OCI-LY1 (cell line): ENCODE data around the gene PACSIN1.
"Not testable (repeated sequence)": the region's sequence is repeated elsewhere in the genome, so short reads cannot be mapped to it uniquely, and the experiment has no call there.

Source experiments
- H2AFZ ChIP-seq: fragments of 200-600 bp; sonication (generic), shearing (Covaris generic); 2 replicates; pipeline ENCODE4 v1.6.0; 2014; ENCODE audit warnings: antibody characterized with exemption, mild to moderate bottlenecking, low read length
- H3F3A ChIP-seq: fragments of 200-600 bp; sonication (generic), shearing (Covaris generic); 2 replicates; pipeline ENCODE4 v1.6.0; 2014; ENCODE audit warnings: mild to moderate bottlenecking, antibody characterized with exemption, low read length, moderate library complexity; ENCODE audit not compliant: insufficient read depth
- H3K27ac ChIP-seq: fragments of 200-600 bp; sonication (generic); 2 replicates; pipeline ENCODE4 v1.5.1; 2014; ENCODE audit warnings: low read length, mixed run types, mild to moderate bottlenecking, low read depth; ENCODE audit not compliant: poor library complexity, severe bottlenecking
- H3K27me3 ChIP-seq: fragments of 200-600 bp; sonication (generic); 2 replicates; pipeline ENCODE4 v1.6.0; 2014; ENCODE audit warnings: antibody characterized with exemption, mild to moderate bottlenecking, low read length, moderate library complexity; ENCODE audit not compliant: insufficient read depth
- H3K36me3 ChIP-seq: fragments of 200-600 bp; sonication (generic); 2 replicates; pipeline ENCODE4 v1.6.1; 2014; ENCODE audit warnings: mild to moderate bottlenecking, antibody characterized with exemption, low read length, moderate library complexity, mixed read lengths; ENCODE audit not compliant: insufficient read depth
- H3K4me1 ChIP-seq: fragments of 200-600 bp; sonication (generic); 2 replicates; pipeline ENCODE4 v1.5.1; 2014; ENCODE audit warnings: mild to moderate bottlenecking, low read length, moderate library complexity; ENCODE audit not compliant: insufficient read depth, severe bottlenecking
- H3K4me2 ChIP-seq: fragments of 200-600 bp; sonication (generic), shearing (Covaris generic); 2 replicates; pipeline ENCODE4 v1.6.1; 2014; ENCODE audit warnings: low read length
- H3K4me3 ChIP-seq: fragments of 200-600 bp; sonication (generic); 2 replicates; pipeline ENCODE4 v1.5.1; 2014; ENCODE audit warnings: low read length, low read depth, mild to moderate bottlenecking, mixed read lengths; ENCODE audit not compliant: poor library complexity, severe bottlenecking
- H3K79me2 ChIP-seq: fragments of 200-600 bp; shearing (Covaris generic); 2 replicates; pipeline ENCODE4 v1.6.1; 2016; ENCODE audit warnings: mixed run types, low read length, mixed read lengths; ENCODE audit not compliant: insufficient read depth
- H3K9ac ChIP-seq: fragments of 200-600 bp; sonication (generic), shearing (Covaris generic); 2 replicates; pipeline ENCODE4 v1.6.1; 2014; ENCODE audit warnings: mild to moderate bottlenecking, low read length, mixed read lengths
- H3K9me2 ChIP-seq: fragments of 200-600 bp; sonication (generic), shearing (Covaris generic); 2 replicates; pipeline ENCODE4 v1.6.1; 2014; ENCODE audit warnings: low read depth, mild to moderate bottlenecking, low read length, mixed read lengths
- H3K9me3 ChIP-seq: fragments of 200-600 bp; shearing (Covaris generic); 2 replicates; pipeline ENCODE4 v1.6.1; 2014; ENCODE audit warnings: low read length, mixed read lengths
- H4K20me1 ChIP-seq: fragments of 200-600 bp; sonication (generic), shearing (Covaris generic); 2 replicates; pipeline ENCODE4 v1.6.0; 2016; ENCODE audit warnings: mild to moderate bottlenecking, low read length; ENCODE audit not compliant: insufficient read depth
- CTCF ChIP-seq: fragments of 200-600 bp; sonication (generic), shearing (Covaris generic); IDR thresholded peaks from 2 replicates; pipeline ENCODE4 v1.5.1; 2017; ENCODE audit warnings: mild to moderate bottlenecking, antibody characterized with exemption, low read length, moderate library complexity, mixed read lengths
- EZH2 ChIP-seq: fragments of 200-600 bp; sonication (generic), shearing (Covaris generic); IDR thresholded peaks from 2 replicates; pipeline ENCODE4 v1.8.0; 2017; ENCODE audit warnings: borderline replicate concordance, mixed run types, mild to moderate bottlenecking, antibody characterized with exemption, low read length, moderate library complexity, mixed read lengths

PACSIN1 gene

GRCh38 chr6:34485321-34486060 lies 19.6 kb downstream of the PACSIN1 start:
- Histone ChIP-seq H3K79me2 (no peaks in the 10 kb centered on the region), H3K27me3 (no peaks in the 10 kb centered on the region), H3K9me2 (no peaks in the 10 kb centered on the region), H3K4me3 (no peak overlapping the region), H3K27ac (no peak overlapping the region), H3K4me1 (peaks cover 8% of the 10 kb centered on the region), H4K20me1 (no peaks in the 10 kb centered on the region), H3K4me2 (no peak overlapping the region), H3F3A (no peaks in the 10 kb centered on the region), H2AFZ (no peak overlapping the region), H3K36me3 (no peaks in the 10 kb centered on the region), H3K9me3 (no peaks in the 10 kb centered on the region), H3K9ac (no peak overlapping the region)
- TF ChIP-seq EZH2 (no peak), CTCF (no peak)

DNA sequence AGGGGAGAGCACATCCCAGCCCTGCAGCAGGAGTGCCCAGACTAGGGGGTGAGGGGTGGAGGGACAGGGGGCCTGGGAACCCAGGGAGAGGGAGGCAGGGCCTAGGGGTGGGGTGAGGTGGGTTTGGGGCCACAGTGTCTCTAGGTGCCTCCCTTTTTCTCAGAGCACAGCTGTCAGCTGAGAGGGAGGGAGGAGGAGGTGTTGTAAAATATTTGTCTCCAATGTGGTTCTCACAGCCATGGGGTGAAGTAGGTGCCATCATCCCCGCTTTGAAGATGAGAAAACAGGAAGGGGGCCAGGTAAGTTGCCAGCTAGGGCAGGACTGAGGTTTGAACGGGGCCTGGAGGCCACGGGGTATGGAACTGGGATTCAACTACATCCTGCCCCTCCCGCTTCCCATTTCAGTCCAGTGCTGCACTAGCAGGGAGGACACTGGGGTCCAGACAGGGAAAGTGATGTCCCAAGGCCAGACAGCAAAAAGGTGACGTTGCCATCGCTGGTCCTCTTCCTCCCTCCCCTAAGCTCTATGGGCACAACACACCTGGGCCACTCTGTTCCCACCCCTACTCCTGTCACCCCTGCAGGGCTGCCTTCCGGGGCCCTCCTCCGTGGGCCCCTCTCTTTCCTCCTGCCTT lies 20.3 kb downstream of the PACSIN1 start:
- Histone ChIP-seq H3K36me3 (no peaks in the 10 kb centered on the region), H3K4me3 (no peak overlapping the region), H3K27me3 (no peaks in the 10 kb centered on the region), H3K27ac (no peak overlapping the region), H2AFZ (no peak overlapping the region), H3K9me3 (no peaks in the 10 kb centered on the region), H3K4me2 (no peak overlapping the region), H3K9me2 (no peaks in the 10 kb centered on the region), H3K79me2 (no peaks in the 10 kb centered on the region), H3K4me1 (peaks cover 8% of the 10 kb centered on the region), H4K20me1 (no peaks in the 10 kb centered on the region), H3K9ac (no peak overlapping the region), H3F3A (no peaks in the 10 kb centered on the region)
- TF ChIP-seq EZH2 (no peak), CTCF (no peak)

DNA sequence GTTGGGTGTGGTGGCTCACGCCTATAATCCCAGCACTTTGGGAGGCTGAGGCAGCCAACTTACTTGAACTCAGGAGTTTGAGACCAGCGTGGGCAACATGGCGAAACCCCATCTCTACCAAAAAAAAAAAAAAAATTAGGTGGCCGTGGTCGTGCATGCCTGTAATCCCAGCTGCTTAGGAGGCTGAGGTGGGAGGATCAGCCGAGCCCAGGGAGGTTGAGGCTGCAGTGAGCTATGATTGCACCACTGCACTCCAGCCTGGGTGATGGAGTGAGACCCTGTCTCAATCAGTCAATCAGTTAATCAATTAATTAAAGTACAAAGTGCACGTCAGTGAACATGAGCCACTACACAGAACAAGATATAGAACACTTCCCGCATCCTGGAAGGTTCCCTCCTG lies 21.0 kb downstream of the PACSIN1 start:
- not testable (repeated sequence) for H3K36me3 ChIP-seq, H3K4me2 ChIP-seq, H3F3A ChIP-seq, H3K27ac ChIP-seq, H3K4me1 ChIP-seq, H3K4me3 ChIP-seq, H3K27me3 ChIP-seq, H3K9ac ChIP-seq, H3K79me2 ChIP-seq, H3K9me3 ChIP-seq, H3K9me2 ChIP-seq, H2AFZ ChIP-seq, H4K20me1 ChIP-seq

DNA sequence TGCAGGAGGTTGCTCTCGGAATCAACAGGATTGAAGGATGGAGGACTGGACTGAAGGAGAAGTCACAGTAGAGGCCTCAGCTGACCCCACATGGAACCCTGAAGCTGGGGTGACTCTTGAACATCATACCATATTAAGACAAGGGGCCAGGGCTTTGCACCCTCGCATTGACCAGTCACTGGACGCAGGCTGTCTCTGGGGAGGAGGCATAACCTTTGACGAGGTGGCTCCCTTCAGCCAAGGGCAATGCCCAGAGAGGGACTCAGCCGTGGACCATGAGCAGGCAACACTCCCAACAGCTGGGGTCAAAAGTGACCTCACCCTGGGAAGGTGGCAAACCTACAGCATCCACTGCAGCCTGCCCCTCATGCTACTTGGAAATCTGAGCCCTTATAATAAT lies 21.7 kb downstream of the PACSIN1 start:
- H3K4me3 ChIP-seq: no peak overlapping the region
- H3F3A ChIP-seq: no peaks in the 10 kb centered on the region
- no peaks in the 10 kb centered on the region for H3K36me3 ChIP-seq
- H3K9me3 ChIP-seq: no peaks in the 10 kb centered on the region
- no peak overlapping the region for H3K27ac ChIP-seq
- H3K27me3 ChIP-seq: no peaks in the 10 kb centered on the region
- no peaks in the 10 kb centered on the region for H4K20me1 ChIP-seq
- H3K9me2 ChIP-seq: no peaks in the 10 kb centered on the region
- no peak overlapping the region for H3K4me2 ChIP-seq
- H3K9ac ChIP-seq: no peak overlapping the region
- TF ChIP-seq CTCF: no peak
- no peak for TF ChIP-seq EZH2
- H3K79me2 ChIP-seq: no peaks in the 10 kb centered on the region
- no peak overlapping the region for H2AFZ ChIP-seq
- H3K4me1 ChIP-seq: peaks cover 8% of the 10 kb centered on the region
